Panc1 (cell line): ENCODE data around the gene PRR19. TPM values are rescaled to one million over a fixed set of nuclear protein-coding genes. Genes with fewer than 3 reads are reported as not detected.

Experiments used
- ATAC-seq: fragments of 200-7000 bp; cut with Tn5 transposase; 2 replicates; pipeline ENCODE4 v1.9.1; 2020; ENCODE audit warnings: mild to moderate bottlenecking, moderate library complexity
- BruUV-seq: library from RNA; stranded (reverse); fragments of 400-500 nt; replicated peaks from 2 replicates; lab custom pipeline; 2021; lab: Mats Ljungman, UMichigan
- CTCF ChIA-PET: fragments of 300-600 bp; sonication (Branson Sonifier 250); formaldehyde crosslinking; loops from one replicate; lab custom pipeline; 2022; ENCODE audit warnings: antibody characterized with exemption; lab: Charles Lee
- POLR2A ChIA-PET: fragments of 300-600 bp; sonication (Branson Sonifier 250); formaldehyde crosslinking; loops from one replicate; lab custom pipeline; 2022; ENCODE audit warnings: antibody characterized with exemption; lab: Charles Lee
- DNase-seq: peaks from one replicate; pipeline ENCODE4 v3.0.0-alpha.2; 2010; ENCODE audit warnings: low read depth, low spot score
- H3K27ac ChIP-seq: 2 replicates; pipeline ENCODE4 v1.5.1; 2011; ENCODE audit warnings: mild to moderate bottlenecking, low read length, inconsistent platforms
- H3K27me3 ChIP-seq: fragments of 200-500 bp; sonication (Bioruptor generic); 2 replicates; pipeline ENCODE4 v1.6.0; 2014; ENCODE audit warnings: low read length, inconsistent platforms; ENCODE audit not compliant: control insufficient read depth, insufficient read depth
- H3K36me3 ChIP-seq: fragments of 200-500 bp; sonication (Bioruptor generic); 2 replicates; pipeline ENCODE4 v1.5.1; 2014; ENCODE audit warnings: inconsistent platforms, mild to moderate bottlenecking, low read length, moderate library complexity; ENCODE audit not compliant: control insufficient read depth, insufficient read depth
- H3K4me1 ChIP-seq: 2 replicates; pipeline ENCODE4 v1.5.1; 2011; ENCODE audit warnings: inconsistent platforms, mild to moderate bottlenecking, low read length, moderate library complexity; ENCODE audit not compliant: control insufficient read depth, insufficient read depth
- H3K4me3 ChIP-seq, 2 experiments: 2 replicates each; pipeline ENCODE4 v1.5.1; 2011 to 2012; ENCODE audit warnings: low read depth in 2 of 2, low read length in 2 of 2, mild to moderate bottlenecking in 2 of 2, inconsistent platforms in 1 of 2, moderate library complexity in 1 of 2
- H3K9me3 ChIP-seq: fragments of 200-500 bp; sonication (Bioruptor generic); 2 replicates; pipeline ENCODE4 v1.5.1; 2014; ENCODE audit warnings: low read depth, mild to moderate bottlenecking, inconsistent platforms, low read length, moderate library complexity; ENCODE audit not compliant: control insufficient read depth, insufficient read depth
- CTCF ChIP-seq: fragments of 450-650 bp; IDR thresholded peaks from 2 replicates; pipeline ENCODE4 v1.5.1; 2017; ENCODE audit warnings: mild to moderate bottlenecking
- POLR2AphosphoS5 ChIP-seq: IDR thresholded peaks from 2 replicates; pipeline ENCODE4 v1.6.1; 2012; ENCODE audit warnings: mild to moderate bottlenecking, low read depth, low read length, moderate library complexity
- REST ChIP-seq, 2 experiments: IDR thresholded peaks; 2 replicates each; pipeline ENCODE4 v1.6.1; 2011 to 2012; ENCODE audit warnings: low read depth in 2 of 2, control low read depth in 1 of 2, low read length in 1 of 2, mild to moderate bottlenecking in 1 of 2, moderate library complexity in 1 of 2; ENCODE audit not compliant: insufficient read depth in 1 of 2
- SIN3A ChIP-seq: IDR thresholded peaks from 2 replicates; pipeline ENCODE4 v1.6.1; 2012; ENCODE audit warnings: low read depth, mild to moderate bottlenecking, low read length, moderate library complexity, borderline replicate concordance; ENCODE audit not compliant: insufficient read depth
- TCF7L2 ChIP-seq: IDR thresholded peaks from 2 replicates; pipeline ENCODE4 v1.6.1; 2011; ENCODE audit warnings: mild to moderate bottlenecking, low read depth, low read length, inconsistent platforms
- in situ Hi-C: cut with HindIII; loops from 2 replicates; pipeline ENCODE4 v1.10.0; 2016; ENCODE audit warnings: low sequenced_read_pairs, low pct_unique_long_range_greater_than_20kb
- intact Hi-C: fragments of 100-400 bp; cut with micrococcal nuclease; formaldehyde crosslinking; loops from one replicate; pipeline ENCODE4 v1.10.0; 2022; ENCODE audit not compliant: unreplicated experiment
- total RNA-seq: library from RNA; stranded (reverse); gene quantifications from one replicate; pipeline ENCODE4 v1.2.1, GENCODE V29; 2021; ENCODE audit not compliant: unreplicated experiment

Gene PRR19
- total RNA-seq, 1 experiment from 2014 or later, result 2.1 TPM

GRCh38 chr19:42297039-42297438 lies 4.9 kb upstream of the PRR19 start:
- TF ChIP-seq POLR2AphosphoS5 (0 out of 2 replicates have a peak, but pooled peaks have one; percentile 7), TCF7L2 (no peak), SIN3A (no peak)
- POLR2A ChIA-PET, result no interaction called here
- CTCF ChIA-PET, result no interaction called here
- Histone ChIP-seq H3K4me1 (peaks cover 6% of the 10 kb centered on the region; the same call in 1 of the 2 replicates), H3K27me3 (no peaks in the 10 kb centered on the region), H3K4me3 (no peak overlapping the region), H3K27ac (no peak overlapping the region), H3K36me3 (no peaks in the 10 kb centered on the region; the same call in 1 of the 2 replicates), H3K9me3 (no peaks in the 10 kb centered on the region)
- intact Hi-C loops, result no loop called here
- no peak for ATAC-seq
- in situ Hi-C loops, result no loop called here
- no TSS peak for BruUV-seq
- DNase-seq, result no peak

- in situ Hi-C loops, result no loop called here
- DNase-seq, result no peak
- H3K4me3 ChIP-seq, result peak overlapping the region; percentile 76 to 77
- no peak for ATAC-seq
- H3K9me3 ChIP-seq, result no peaks in the 10 kb centered on the region
- BruUV-seq, result no TSS peak
- peaks cover 13% of the 10 kb centered on the region for H3K4me1 ChIP-seq
- H3K27me3 ChIP-seq, result no peaks in the 10 kb centered on the region
- TF ChIP-seq REST (IDR thresholded peaks at IDR 0.05; ENCODE audit: insufficient read depth in 1 of 2, low read depth in 2 of 2, low read length in 1 of 2) (no peak), TCF7L2 (no peak), SIN3A (no peak), POLR2AphosphoS5 (no peak), CTCF (no peak)
- POLR2A ChIA-PET, result no interaction called here
- intact Hi-C loops, result no loop called here
- CTCF ChIA-PET, result no interaction called here
- peak overlapping the region; percentile 79 for H3K27ac ChIP-seq
- H3K36me3 ChIP-seq, result no peaks in the 10 kb centered on the region; the same call in 1 of the 2 replicates
Observed at GRCh38 chr19:42303101-42303464, 1.2 kb downstream of the PRR19 start.

- Histone ChIP-seq H3K27me3 (no peaks in the 10 kb centered on the region), H3K4me1 (peaks cover 13% of the 10 kb centered on the region), H3K27ac (no peak overlapping the region), H3K36me3 (no peaks in the 10 kb centered on the region; the same call in 1 of the 2 replicates), H3K4me3 (no peak overlapping the region), H3K9me3 (no peaks in the 10 kb centered on the region)
- no TSS peak for BruUV-seq
- POLR2A ChIA-PET, result interaction anchor here (1.0 kb wide), 1 partner anchor 12 kb away, joined by 7 read pairs; no protein-coding TSS in a partner anchor
- DNase-seq (no peak), ATAC-seq (no peak)
- intact Hi-C loops (no loop called here), in situ Hi-C loops (no loop called here)
- TF ChIP-seq SIN3A (no peak), TCF7L2 (no peak), CTCF (no peak), POLR2AphosphoS5 (no peak), REST (IDR thresholded peaks at IDR 0.05; ENCODE audit: insufficient read depth in 1 of 2, low read depth in 2 of 2, low read length in 1 of 2) (no peak)
- CTCF ChIA-PET, result no interaction called here
Observed at GRCh38 chr19:42303876-42304275, 1.9 kb downstream of the PRR19 start.
